IMR-90 (cell line): ENCODE data around the gene CDKAL1. TPM values are rescaled to one million over a fixed set of nuclear protein-coding genes. Genes with fewer than 3 reads are reported as not detected.

Experiments used
- ATAC-seq: fragments of 200-7000 bp; cut with Tn5 transposase; 2 replicates; pipeline ENCODE4 v1.9.1; 2020; ENCODE audit warnings: low read depth, mild to moderate bottlenecking, moderate library complexity
- BruUV-seq: library from RNA; stranded (reverse); fragments of 400-500 nt; replicated peaks from 2 replicates; lab custom pipeline; 2021; lab: Mats Ljungman, UMichigan
- CTCF ChIA-PET: fragments of 300-600 bp; formaldehyde crosslinking; extraction: SDS; loops from one replicate; lab custom pipeline; 2021; ENCODE audit warnings: antibody characterized with exemption; lab: Yijun Ruan, JAX
- POLR2A ChIA-PET: fragments of 300-600 bp; sonication (Branson Sonifier 250); formaldehyde crosslinking; loops from one replicate; lab custom pipeline; 2022; ENCODE audit warnings: antibody characterized with exemption; ENCODE audit not compliant: unreplicated experiment; lab: Charles Lee
- DNase-seq: peaks from one replicate; pipeline ENCODE4 v3.0.0; 2013
- H2AFZ ChIP-seq: replicated peaks from 2 replicates; pipeline ENCODE3; 2013; ENCODE audit warnings: low read length, mild to moderate bottlenecking; ENCODE audit not compliant: poor library complexity
- H2AK5ac ChIP-seq: 2 replicates; pipeline ENCODE4 v1.6.1; 2013; ENCODE audit warnings: low read depth, low read length, inconsistent platforms
- H2AK9ac ChIP-seq: replicated peaks from 2 replicates; pipeline ENCODE3; 2013; ENCODE audit warnings: mild to moderate bottlenecking, low read depth, low read length, moderate library complexity; ENCODE audit not compliant: poor library complexity
- H2BK120ac ChIP-seq: 2 replicates; pipeline ENCODE4 v1.6.1; 2013; ENCODE audit warnings: low read depth, low read length, inconsistent platforms
- H2BK15ac ChIP-seq: 3 replicates; pipeline ENCODE4 v1.6.1; 2013; ENCODE audit warnings: low read depth, low read length, inconsistent platforms
- H2BK20ac ChIP-seq: 2 replicates; pipeline ENCODE4 v1.6.1; 2013; ENCODE audit warnings: low read depth, mild to moderate bottlenecking, inconsistent platforms, low read length, moderate library complexity
- H2BK5ac ChIP-seq: 2 replicates; pipeline ENCODE4 v1.6.1; 2013; ENCODE audit warnings: mild to moderate bottlenecking, low read depth, low read length, inconsistent platforms; ENCODE audit not compliant: poor library complexity, severe bottlenecking
- H3K14ac ChIP-seq: replicated peaks from 2 replicates; pipeline ENCODE4 v1.6.1; 2013; ENCODE audit warnings: low read depth, low read length, inconsistent platforms
- H3K18ac ChIP-seq: 2 replicates; pipeline ENCODE4 v1.6.1; 2013; ENCODE audit warnings: low read depth, low read length, control low read depth
- H3K23ac ChIP-seq: 2 replicates; pipeline ENCODE4 v1.6.1; 2013; ENCODE audit warnings: low read depth, low read length, inconsistent platforms
- H3K27ac ChIP-seq: 2 replicates; pipeline ENCODE4 v1.5.1; 2013; ENCODE audit warnings: mild to moderate bottlenecking, control low read depth, low read length; ENCODE audit not compliant: insufficient read depth
- H3K27me3 ChIP-seq: 2 replicates; pipeline ENCODE4 v1.6.1; 2013; ENCODE audit warnings: low read length; ENCODE audit not compliant: control insufficient read depth, insufficient read depth
- H3K36me3 ChIP-seq: 2 replicates; pipeline ENCODE4 v1.6.1; 2013; ENCODE audit warnings: low read length, mixed read lengths; ENCODE audit not compliant: control insufficient read depth, insufficient read depth
- H3K4ac ChIP-seq: 2 replicates; pipeline ENCODE4 v1.6.1; 2013; ENCODE audit warnings: low read depth, low read length, inconsistent platforms
- H3K4me1 ChIP-seq: 2 replicates; pipeline ENCODE4 v1.6.1; 2013; ENCODE audit warnings: low read length, mixed read lengths; ENCODE audit not compliant: control insufficient read depth, insufficient read depth
- H3K4me2 ChIP-seq: 2 replicates; pipeline ENCODE4 v1.6.1; 2013; ENCODE audit warnings: low read depth, mild to moderate bottlenecking, control low read depth, low read length, moderate library complexity
- H3K4me3 ChIP-seq: 2 replicates; pipeline ENCODE4 v1.5.1; 2013; ENCODE audit warnings: low read depth, mild to moderate bottlenecking, control low read depth, low read length, moderate library complexity; ENCODE audit not compliant: insufficient read depth
- H3K56ac ChIP-seq: 2 replicates; pipeline ENCODE4 v1.6.1; 2013; ENCODE audit warnings: low read length, inconsistent platforms; ENCODE audit not compliant: insufficient read depth; ENCODE audit errors: extremely low read depth
- H3K79me1 ChIP-seq, 2 experiments: 2 replicates each; pipeline ENCODE4 v1.6.1; 2013; ENCODE audit warnings: low read length in 2 of 2, inconsistent platforms in 1 of 2, low read depth in 1 of 2
- H3K9ac ChIP-seq: 2 replicates; pipeline ENCODE4 v1.6.1; 2013; ENCODE audit warnings: low read depth, low read length, control low read depth
- H3K9me1 ChIP-seq: 2 replicates; pipeline ENCODE4 v1.6.1; 2013; ENCODE audit warnings: low read length, inconsistent platforms; ENCODE audit not compliant: insufficient read depth
- H3K9me3 ChIP-seq: 2 replicates; pipeline ENCODE4 v1.6.1; 2013; ENCODE audit warnings: low read length; ENCODE audit not compliant: control insufficient read depth, insufficient read depth
- H4K20me1 ChIP-seq: 2 replicates; pipeline ENCODE4 v1.6.1; 2013; ENCODE audit warnings: low read length, inconsistent platforms; ENCODE audit not compliant: insufficient read depth
- H4K5ac ChIP-seq: 2 replicates; pipeline ENCODE4 v1.6.1; 2013; ENCODE audit warnings: mild to moderate bottlenecking, low read depth, low read length, control low read depth
- H4K8ac ChIP-seq, 2 experiments: 2 replicates each; pipeline ENCODE4 v1.6.1; 2013; ENCODE audit warnings: low read depth in 2 of 2, low read length in 2 of 2, control low read depth in 1 of 2, inconsistent platforms in 1 of 2
- H4K91ac ChIP-seq: 2 replicates; pipeline ENCODE4 v1.6.1; 2013; ENCODE audit warnings: low read depth, low read length, inconsistent platforms; ENCODE audit not compliant: insufficient read depth
- CEBPB ChIP-seq: IDR thresholded peaks from 2 replicates; pipeline ENCODE4 v1.6.1; 2012; ENCODE audit warnings: low read depth, low read length, improper control_type of control experiment
- CHD1 ChIP-seq: IDR thresholded peaks from 2 replicates; pipeline ENCODE4 v1.6.1; 2012; ENCODE audit warnings: low read depth, low read length, improper control_type of control experiment
- CTCF ChIP-seq: conservative IDR thresholded peaks from 2 replicates; pipeline ENCODE4 v1.5.1; 2012; ENCODE audit warnings: mild to moderate bottlenecking, low read depth, low read length, improper control_type of control experiment
- MAFK ChIP-seq: IDR thresholded peaks from 2 replicates; pipeline ENCODE4 v1.6.1; 2012; ENCODE audit warnings: low read depth, low read length, improper control_type of control experiment
- MAZ ChIP-seq: IDR thresholded peaks from 2 replicates; pipeline ENCODE4 v1.6.1; 2012; ENCODE audit warnings: low read depth, mild to moderate bottlenecking, low read length, improper control_type of control experiment, moderate library complexity, borderline replicate concordance
- MXI1 ChIP-seq: IDR thresholded peaks from 2 replicates; pipeline ENCODE4 v1.6.1; 2012; ENCODE audit warnings: low read depth, mild to moderate bottlenecking, low read length, moderate library complexity, borderline replicate concordance
- NFE2L2 ChIP-seq: fragments of 150-350 bp; IDR thresholded peaks from 2 replicates; pipeline ENCODE4 v1.6.1; 2016; ENCODE audit warnings: low read depth, mild to moderate bottlenecking, low read length
- RAD21 ChIP-seq: IDR thresholded peaks from 2 replicates; pipeline ENCODE4 v1.6.1; 2012; ENCODE audit warnings: low read length, improper control_type of control experiment
- RCOR1 ChIP-seq: IDR thresholded peaks from 2 replicates; pipeline ENCODE4 v1.6.1; 2012; ENCODE audit warnings: mild to moderate bottlenecking, low read length, improper control_type of control experiment; ENCODE audit not compliant: insufficient replicate concordance
- RFX5 ChIP-seq: IDR thresholded peaks from 2 replicates; pipeline ENCODE4 v1.8.0; 2012; ENCODE audit warnings: low read depth, mild to moderate bottlenecking, low read length, moderate library complexity
- SMC3 ChIP-seq: fragments of 150-350 bp; IDR thresholded peaks from 2 replicates; pipeline ENCODE4 v1.6.1; 2016; ENCODE audit warnings: low read depth, mild to moderate bottlenecking, antibody characterized with exemption, low read length, moderate library complexity
- USF2 ChIP-seq: fragments of 150-350 bp; IDR thresholded peaks from 2 replicates; pipeline ENCODE4 v1.6.1; 2017; ENCODE audit warnings: mild to moderate bottlenecking, antibody characterized with exemption, low read length, low read depth
- WGBS, 2 experiments: methylation state at CpG; one replicate each; pipeline versions ENCODE4 v1.1.5 to v1.1.7; 2013; ENCODE audit warnings: missing lambda C conversion rate in 2 of 2; ENCODE audit not compliant: insufficient read length in 1 of 2; ENCODE audit errors: extremely low coverage in 2 of 2; 5-methylcytosine and 5-hydroxymethylcytosine counted together
- dilution Hi-C: fragments of 300-500 bp; cut with HindIII; formaldehyde crosslinking; loops from one replicate; pipeline ENCODE4 v1.14.3; 2018; ENCODE audit warnings: low sequenced_read_pairs; ENCODE audit not compliant: unreplicated experiment
- in situ Hi-C: fragments of 300-500 bp; cut with MboI; formaldehyde crosslinking; loops from 3 replicates; pipeline ENCODE4 v1.14.3; 2019; ENCODE audit warnings: low sequenced_read_pairs, inconsistent platforms, mixed read lengths
- intact Hi-C: fragments of 100-400 bp; cut with micrococcal nuclease; formaldehyde crosslinking; loops from 2 replicates; pipeline ENCODE4 v1.10.0; 2022
- polyA plus RNA-seq, 3 experiments: library from polyadenylated mRNA; depleted of rRNA; stranded (reverse); fragments of >200 nt; gene quantifications; 2 replicates each; pipeline ENCODE4 v1.2.3, GENCODE V29; 2012; ENCODE audit warnings: low replicate concordance in 1 of 3
- total RNA-seq: library from RNA; depleted of rRNA; stranded (reverse); fragments of >200 nt; gene quantifications from 2 replicates; pipeline ENCODE4 v1.2.3, GENCODE V29; 2012

Gene CDKAL1
- total and polyA plus RNA-seq, 2 of the 4 experiments (the other 2 are of a cell fraction), result 3.7 to 13.1 TPM

DNA sequence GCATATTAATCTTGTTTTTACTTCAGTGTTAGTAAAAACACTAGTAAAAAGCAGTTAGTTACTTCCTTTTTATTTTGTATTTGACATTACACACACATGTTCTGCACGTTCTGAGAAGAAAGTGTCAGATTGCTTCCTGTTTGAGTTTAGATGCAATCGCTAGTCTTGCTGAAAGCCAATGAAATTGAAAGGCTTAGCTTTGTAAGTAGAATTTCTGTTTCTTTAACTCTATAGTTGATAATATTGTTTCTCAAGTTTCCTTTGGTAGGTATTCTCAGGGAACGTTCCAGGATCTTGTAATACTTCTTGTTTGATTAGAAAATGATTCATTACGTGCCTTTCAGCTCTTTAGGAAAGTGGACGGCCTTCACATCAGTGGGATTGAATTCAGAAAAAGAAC lies 55.0 kb downstream of the CDKAL1 start:
- ChIA-PET POLR2A (no interaction called here), CTCF (no interaction called here)
- Histone ChIP-seq H3K9me3 (no peaks in the 10 kb centered on the region), H2BK120ac (no peak overlapping the region), H2BK15ac (no peak overlapping the region), H3K4ac (no peak overlapping the region), H2AFZ (no peak overlapping the region), H3K79me1 (no peaks in the 10 kb centered on the region), H4K5ac (no peak overlapping the region), H3K18ac (no peak overlapping the region), H3K27ac (no peak overlapping the region), H3K4me2 (no peak overlapping the region), H2AK5ac (no peak overlapping the region), H3K4me1 (no peaks in the 10 kb centered on the region), H3K36me3 (no peaks in the 10 kb centered on the region), H2BK20ac (no peak overlapping the region), H3K27me3 (no peaks in the 10 kb centered on the region), H4K20me1 (no peaks in the 10 kb centered on the region), H3K14ac (no peak overlapping the region), H3K56ac (no peak overlapping the region), H3K23ac (no peak overlapping the region), H3K4me3 (no peak overlapping the region), H4K91ac (no peak overlapping the region), H4K8ac (no peak overlapping the region), H2BK5ac (no peak overlapping the region), H3K9ac (no peak overlapping the region), H3K9me1 (no peaks in the 10 kb centered on the region; the same call in none of the 2 replicates), H2AK9ac (no peak overlapping the region)
- ATAC-seq (no peak), DNase-seq (no peak)
- BruUV-seq, result no TSS peak
- intact Hi-C loops, result no loop called here
- TF ChIP-seq CTCF, result no peak
- TF ChIP-seq MAFK, result no peak
- no peak for TF ChIP-seq SMC3
- TF ChIP-seq CEBPB, result no peak
- TF ChIP-seq RFX5, result no peak
- TF ChIP-seq MXI1, result no peak
- TF ChIP-seq MAZ, result no peak
- TF ChIP-seq NFE2L2, result no peak
- no peak for TF ChIP-seq RCOR1
- no peak for TF ChIP-seq CHD1
- TF ChIP-seq RAD21, result no peak
- no peak for TF ChIP-seq USF2
- dilution Hi-C loops, result no loop called here
- in situ Hi-C loops, result no loop called here
- WGBS, 2 experiments, result no CpG with 5 or more reads among the region's 5 CpGs
